Stimulated activated CD8-positive, alpha-beta memory T cell treated with anti-CD3 and anti-CD28 coated beads, Interleukin-4, amount 100 ng/mL, for 4 hours (primary cell): ENCODE data around the gene CCND2.
"Not testable (repeated sequence)": the region's sequence is repeated elsewhere in the genome, so short reads cannot be mapped to it uniquely, and the experiment has no call there.

Experiments used
- DNase-seq, 2 donors: peaks; one replicate each; pipeline ENCODE4 v3.0.0-alpha.2; 2020; ENCODE audit warnings: low read depth in 2 of 2, low spot score in 1 of 2

The CCND2 gene

GRCh38 chr12:4273652-4274395 lies at the start of gene CCND2:
TSS of gene CCND2 (plus strand) at chr12:4273762. CDS start at chr12:4274041, 279 bp downstream.
- DNase-seq: peak; percentile 47 to 58

GRCh38 chr12:4224206-4224889 lies 49.2 kb upstream of the CCND2 start:
- no peak for DNase-seq

- no peak for DNase-seq
Measured at GRCh38 chr12:4225571-4225970, 48.0 kb upstream of the CCND2 start.

- DNase-seq: no peak
Measured at GRCh38 chr12:4227046-4227445, 46.5 kb upstream of the CCND2 start.

- DNase-seq: no peak
Measured at GRCh38 chr12:4228122-4228580, 45.4 kb upstream of the CCND2 start.

GRCh38 chr12:4230526-4230925 lies 43.0 kb upstream of the CCND2 start:
- DNase-seq: no peak

- no peak for DNase-seq
Measured at GRCh38 chr12:4238577-4238976, 35.0 kb upstream of the CCND2 start.

GRCh38 chr12:4239746-4240145 lies 33.8 kb upstream of the CCND2 start:
- DNase-seq: no peak

- no peak for DNase-seq
Measured at GRCh38 chr12:4240161-4240783, 33.3 kb upstream of the CCND2 start.

GRCh38 chr12:4240981-4241380 lies 32.6 kb upstream of the CCND2 start:
- DNase-seq: no peak

GRCh38 chr12:4241592-4241991 lies 32.0 kb upstream of the CCND2 start:
- no peak for DNase-seq

- DNase-seq: no peak
Measured at GRCh38 chr12:4242595-4242994, 31.0 kb upstream of the CCND2 start.

GRCh38 chr12:4243091-4243490 lies 30.5 kb upstream of the CCND2 start:
- DNase-seq: no peak

- not testable (repeated sequence) for DNase-seq
Measured at GRCh38 chr12:4243491-4244100, 30.0 kb upstream of the CCND2 start.

- DNase-seq: no peak
Measured at GRCh38 chr12:4244868-4245267, 28.7 kb upstream of the CCND2 start.

GRCh38 chr12:4245446-4245845 lies 28.1 kb upstream of the CCND2 start:
- no peak for DNase-seq

GRCh38 chr12:4246116-4246515 lies 27.4 kb upstream of the CCND2 start:
- DNase-seq: no peak

- no peak for DNase-seq
Measured at GRCh38 chr12:4250691-4251090, 22.9 kb upstream of the CCND2 start.

GRCh38 chr12:4251216-4251891 lies 22.2 kb upstream of the CCND2 start:
- DNase-seq: no peak

- no peak for DNase-seq
Measured at GRCh38 chr12:4251967-4252366, 21.6 kb upstream of the CCND2 start.

- no peak for DNase-seq
Measured at GRCh38 chr12:4252601-4253000, 21.0 kb upstream of the CCND2 start.
